Transverse colon (tissue), 4 donors: Measurements from ENCODE around the gene RBM20. TPM values are rescaled to one million over a fixed set of nuclear protein-coding genes. Genes with fewer than 3 reads are reported as not detected.
A peak's percentile ranks its signal among the peaks of the same experiment; 100 is the strongest.

Source experiments
- DNase-seq: peaks from one replicate; pipeline ENCODE4 v3.0.0-alpha.2; 2019
- H3K27ac ChIP-seq, 4 donors: fragments of 200-600 bp; sonication (generic); 2 replicates each; pipeline ENCODE4 v1.5.1; 2016 to 2018; ENCODE audit warnings: inconsistent platforms in 4 of 4
- H3K27me3 ChIP-seq: fragments of 200-600 bp; sonication (generic); 2 replicates; pipeline ENCODE4 v1.5.1; 2017; ENCODE audit warnings: inconsistent platforms
- H3K36me3 ChIP-seq, 4 donors: fragments of 200-600 bp; sonication (generic); 2 replicates each; pipeline ENCODE4 v1.5.1; 2017 to 2019; ENCODE audit warnings: inconsistent platforms in 4 of 4
- H3K4me1 ChIP-seq, 4 donors: fragments of 200-600 bp; sonication (generic); 2 replicates each; pipeline ENCODE4 v1.5.1; 2017 to 2020; ENCODE audit warnings: inconsistent platforms in 4 of 4
- H3K4me3 ChIP-seq, 4 donors: fragments of 200-600 bp; sonication (generic); 1 replicate in 1 of 4; 2 replicates in 3 of 4; pipeline versions ENCODE4 v1.5.1 to v1.6.1; 2017 to 2019; ENCODE audit warnings: inconsistent platforms in 4 of 4
- H3K9me3 ChIP-seq, 2 donors: fragments of 200-600 bp; sonication (generic); 2 replicates each; pipeline ENCODE4 v1.5.1; 2017 to 2019; ENCODE audit warnings: inconsistent platforms in 2 of 2
- CTCF ChIP-seq, 5 experiments: fragments of 200-600 bp in 3 of 5; fragments of 450-650 bp in 2 of 5; sonication (generic) in 3 of 5; IDR thresholded peaks; 1 replicate in 2 of 5; 2 replicates in 3 of 5; pipeline ENCODE4 v1.5.1; 2016 to 2017; ENCODE audit warnings: antibody characterized with exemption in 5 of 5, inconsistent platforms in 3 of 5, mild to moderate bottlenecking in 2 of 5, moderate library complexity in 1 of 5
- EP300 ChIP-seq: sonication (generic); formaldehyde crosslinking; IDR thresholded peaks from one replicate; pipeline ENCODE4 v1.6.1; 2017; ENCODE audit warnings: antibody characterized with exemption, low read depth
- POLR2A ChIP-seq: fragments of 450-650 bp; IDR thresholded peaks from one replicate; pipeline ENCODE4 v1.6.1; 2016; ENCODE audit warnings: antibody characterized with exemption, mild to moderate bottlenecking, moderate library complexity
- POLR2AphosphoS5 ChIP-seq, 3 donors: sonication (generic); formaldehyde crosslinking; IDR thresholded peaks; one replicate each; pipeline ENCODE4 v1.6.1; 2016; ENCODE audit warnings: antibody characterized with exemption in 3 of 3
- WGBS, 2 donors: methylation state at CpG; one replicate each; pipeline ENCODE4 v1.1.5; 2018; ENCODE audit warnings: low coverage in 1 of 2; 5-methylcytosine and 5-hydroxymethylcytosine counted together
- in situ Hi-C, 4 donors: fragments of 200-750 bp; cut with MboI; loops; one replicate each; pipeline versions ENCODE4 v1.15.0 to v1.15.1; 2017; ENCODE audit warnings: low sequenced_read_pairs in 3 of 4, low pct_ligation_motif_present in 1 of 4, low pct_unique_long_range_greater_than_20kb in 1 of 4
- intact Hi-C: fragments of 100-400 bp; cut with DNase I; formaldehyde crosslinking; loops from one replicate; pipeline ENCODE4 v1.15.1; 2023; ENCODE audit warnings: low total_unique reads
- total RNA-seq, 4 donors: library from RNA; depleted of rRNA; stranded (reverse); fragments of >200 nt; gene quantifications; one replicate each; pipeline ENCODE4 v1.1.0, GENCODE V29; 2016

The RBM20 gene
- total RNA-seq, 4 donors from 2014 or later = 1.2 to 10.5 (median 2.9) TPM

- Histone ChIP-seq H3K4me3 (no peak overlapping the region), H3K36me3 (no peaks in the 10 kb centered on the region), H3K27ac (peak overlapping the region; percentile 89 to 99 (median 94)), H3K9me3 (no peaks in the 10 kb centered on the region), H3K4me1 (peaks cover 59 to 95% (median 71%) of the 10 kb centered on the region in 4 donors), H3K27me3 (no peaks in the 10 kb centered on the region)
- intact Hi-C loops (no loop called here), in situ Hi-C loops (no loop called here)
- 89 to 100% methylated on average over 1 to 2 of the region's 2 CpGs for WGBS, 2 donors
- TF ChIP-seq POLR2A (no peak), CTCF (IDR thresholded peaks at IDR 0.05) (no peak), POLR2AphosphoS5 (IDR thresholded peaks at IDR 0.05) (no peak), EP300 (no peak)
- no peak for DNase-seq
These were observed 219.8 kb downstream of the RBM20 start for GRCh38 chr10:110863956-110864355.

GRCh38 chr10:110864662-110865140 is 220.6 kb downstream of the RBM20 start:
- no peaks in the 10 kb centered on the region for H3K27me3 ChIP-seq
- no peaks in the 10 kb centered on the region for H3K9me3 ChIP-seq
- TF ChIP-seq POLR2A (no peak), CTCF (IDR thresholded peaks at IDR 0.05) (no peak), POLR2AphosphoS5 (IDR thresholded peaks at IDR 0.05) (peak in 2 of 3 donors; percentile 17 to 49)
- intact Hi-C loops (no loop called here), in situ Hi-C loops (no loop called here)
- peaks cover 52 to 90% (median 64%) of the 10 kb centered on the region in 4 donors for H3K4me1 ChIP-seq
- peak overlapping the region; percentile 89 to 99 (median 94) for H3K27ac ChIP-seq
- DNase-seq = no peak
- H3K36me3 ChIP-seq = no peaks in the 10 kb centered on the region
- H3K4me3 ChIP-seq = peak overlapping the region in 1 of 4 donors; percentile 22
- 16 to 20% methylated on average over 6 of the region's 6 CpGs for WGBS, 2 donors

GRCh38 chr10:110865186-110865808 is 221.2 kb downstream of the RBM20 start:
- in situ Hi-C loops = no loop called here
- H3K27ac ChIP-seq = peak overlapping the region; percentile 89 to 99 (median 94)
- no peaks in the 10 kb centered on the region for H3K27me3 ChIP-seq
- TF ChIP-seq CTCF (IDR thresholded peaks at IDR 0.05) (no peak), EP300 (no peak), POLR2AphosphoS5 (IDR thresholded peaks at IDR 0.05) (no peak), POLR2A (no peak)
- H3K36me3 ChIP-seq = no peaks in the 10 kb centered on the region
- intact Hi-C loops = no loop called here
- no peaks in the 10 kb centered on the region for H3K9me3 ChIP-seq
- 14 to 17% methylated on average over 6 of the region's 6 CpGs for WGBS, 2 donors
- DNase-seq = no peak
- H3K4me3 ChIP-seq = peak overlapping the region in 1 of 4 donors; percentile 22
- peaks cover 48 to 90% (median 60%) of the 10 kb centered on the region in 4 donors for H3K4me1 ChIP-seq

- H3K4me1 ChIP-seq = peaks cover 41 to 90% (median 58%) of the 10 kb centered on the region in 4 donors
These were observed 221.8 kb downstream of the RBM20 start for GRCh38 chr10:110865809-110866482.

More at GRCh38 chr10:110865809-110866482, 221.8 kb downstream of the RBM20 start:
- no peaks in the 10 kb centered on the region for H3K36me3 ChIP-seq
- in situ Hi-C loops (no loop called here), intact Hi-C loops (no loop called here)
- WGBS, 2 donors = 34 to 42% methylated on average over 4 of the region's 4 CpGs
- H3K27me3 ChIP-seq = no peaks in the 10 kb centered on the region
- H3K27ac ChIP-seq = peak overlapping the region; percentile 89 to 99 (median 94)
- TF ChIP-seq POLR2AphosphoS5 (IDR thresholded peaks at IDR 0.05) (no peak), POLR2A (no peak), CTCF (IDR thresholded peaks at IDR 0.05) (no peak), EP300 (no peak)
- no peak for DNase-seq
- H3K4me3 ChIP-seq = no peak overlapping the region
- no peaks in the 10 kb centered on the region for H3K9me3 ChIP-seq
